ENCODE data around the gene SP7. TPM values are rescaled to one million over a fixed set of nuclear protein-coding genes. Genes with fewer than 3 reads are reported as not detected.
"Not testable (repeated sequence)": the region's sequence is repeated elsewhere in the genome, so short reads cannot be mapped to it uniquely, and the experiment has no call there.

SP7 gene
- total RNA-seq, 1 donor from 2014 or later = not detected

DNA sequence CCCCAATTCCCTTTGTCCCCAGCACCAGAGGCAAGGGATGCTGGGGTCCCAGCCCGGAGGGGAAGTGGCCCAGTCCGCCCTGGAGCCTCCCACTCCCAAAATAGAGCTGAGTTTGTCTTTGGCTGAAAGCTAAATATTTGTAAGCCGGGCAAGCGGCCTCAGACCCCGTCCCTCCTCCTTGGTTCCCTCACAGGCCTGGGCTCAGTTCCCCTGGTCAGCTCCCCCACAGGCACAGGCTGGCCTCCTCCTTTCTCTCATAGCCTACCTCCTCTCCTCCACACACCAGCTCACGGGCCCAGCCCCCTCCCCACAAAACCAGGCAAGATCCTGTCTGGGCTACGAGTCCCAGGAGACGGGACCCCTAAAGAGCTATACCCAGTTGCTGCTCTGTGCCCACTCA lies 1.3 kb downstream of the SP7 start:
- H3K9me3 ChIP-seq = no peaks in the 10 kb centered on the region
- H3K27ac ChIP-seq = no peak overlapping the region
- TF ChIP-seq, protein P1, sequence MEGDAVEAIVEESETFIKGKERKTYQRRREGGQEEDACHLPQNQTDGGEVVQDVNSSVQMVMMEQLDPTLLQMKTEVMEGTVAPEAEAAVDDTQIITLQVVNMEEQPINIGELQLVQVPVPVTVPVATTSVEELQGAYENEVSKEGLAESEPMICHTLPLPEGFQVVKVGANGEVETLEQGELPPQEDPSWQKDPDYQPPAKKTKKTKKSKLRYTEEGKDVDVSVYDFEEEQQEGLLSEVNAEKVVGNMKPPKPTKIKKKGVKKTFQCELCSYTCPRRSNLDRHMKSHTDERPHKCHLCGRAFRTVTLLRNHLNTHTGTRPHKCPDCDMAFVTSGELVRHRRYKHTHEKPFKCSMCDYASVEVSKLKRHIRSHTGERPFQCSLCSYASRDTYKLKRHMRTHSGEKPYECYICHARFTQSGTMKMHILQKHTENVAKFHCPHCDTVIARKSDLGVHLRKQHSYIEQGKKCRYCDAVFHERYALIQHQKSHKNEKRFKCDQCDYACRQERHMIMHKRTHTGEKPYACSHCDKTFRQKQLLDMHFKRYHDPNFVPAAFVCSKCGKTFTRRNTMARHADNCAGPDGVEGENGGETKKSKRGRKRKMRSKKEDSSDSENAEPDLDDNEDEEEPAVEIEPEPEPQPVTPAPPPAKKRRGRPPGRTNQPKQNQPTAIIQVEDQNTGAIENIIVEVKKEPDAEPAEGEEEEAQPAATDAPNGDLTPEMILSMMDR (IDR thresholded peaks at IDR 0.05) = no peak
- H3K4me1 ChIP-seq = no peaks in the 10 kb centered on the region
- H3K36me3 ChIP-seq = no peaks in the 10 kb centered on the region
- ATAC-seq (no peak), DNase-seq (no peak)
- intact Hi-C loops (cut with DNase I) = no loop called here
- H3K27me3 ChIP-seq (ENCODE audit: low read depth) = peaks cover 22% of the 10 kb centered on the region
- no peak overlapping the region for H3K4me3 ChIP-seq

DNA sequence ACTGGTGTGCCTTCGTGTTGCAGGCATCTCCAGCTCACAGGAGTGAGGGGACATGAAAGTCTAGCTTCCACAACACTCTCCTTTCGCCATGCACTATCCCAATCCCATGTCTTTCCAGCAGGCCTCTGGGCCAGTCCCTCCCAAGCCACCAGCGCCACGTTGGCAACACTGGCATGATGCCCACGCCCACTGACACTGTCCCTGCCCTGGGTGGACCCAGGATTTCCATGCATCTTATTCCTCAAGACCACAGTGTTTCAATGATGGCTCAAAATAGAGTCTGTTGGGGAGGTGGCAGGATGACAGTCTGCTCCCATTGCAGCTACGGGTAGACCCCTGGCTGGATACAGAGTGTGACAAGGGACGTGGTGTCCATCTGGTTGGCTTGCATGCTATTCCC lies 2.3 kb downstream of the SP7 start:
- TF ChIP-seq, protein P1 (IDR thresholded peaks at IDR 0.05) = no peak
- H3K36me3 ChIP-seq = no peaks in the 10 kb centered on the region
- intact Hi-C loops (cut with DNase I) = no loop called here
- DNase-seq (no peak), ATAC-seq (no peak)
- H3K9me3 ChIP-seq = no peaks in the 10 kb centered on the region
- no peak overlapping the region for H3K4me3 ChIP-seq
- no peaks in the 10 kb centered on the region for H3K4me1 ChIP-seq
- peaks cover 20% of the 10 kb centered on the region for H3K27me3 ChIP-seq (ENCODE audit: low read depth)
- no peak overlapping the region for H3K27ac ChIP-seq

DNA sequence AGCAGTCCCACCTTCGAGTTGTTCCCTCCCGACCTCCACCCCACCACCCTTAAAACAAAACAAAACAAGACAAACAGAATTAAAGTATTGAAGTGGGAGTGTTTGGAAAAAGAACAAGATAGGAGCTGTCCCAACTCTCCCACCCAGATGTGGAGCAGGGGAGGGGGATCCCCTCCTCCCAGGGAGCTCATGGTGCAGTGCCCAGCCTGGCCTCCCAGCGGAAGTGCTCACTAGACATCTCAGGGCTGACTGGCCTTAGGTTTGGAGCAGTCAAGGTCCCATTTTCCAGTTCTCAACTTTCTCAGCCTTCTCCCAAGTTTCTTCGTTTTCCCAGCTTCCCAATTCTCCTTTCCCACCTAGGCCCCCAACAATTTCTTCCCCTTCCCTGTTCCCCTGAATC lies 2.9 kb downstream of the SP7 start:
- intact Hi-C loops (cut with DNase I) = no loop called here
- peaks cover 17% of the 10 kb centered on the region for H3K27me3 ChIP-seq (ENCODE audit: low read depth)
- TF ChIP-seq, protein P1 (IDR thresholded peaks at IDR 0.05) = no peak
- H3K4me1 ChIP-seq = no peaks in the 10 kb centered on the region
- ATAC-seq (no peak), DNase-seq (no peak)
- H3K27ac ChIP-seq = no peak overlapping the region
- no peaks in the 10 kb centered on the region for H3K36me3 ChIP-seq
- H3K4me3 ChIP-seq = no peak overlapping the region
- H3K9me3 ChIP-seq = no peaks in the 10 kb centered on the region

DNA sequence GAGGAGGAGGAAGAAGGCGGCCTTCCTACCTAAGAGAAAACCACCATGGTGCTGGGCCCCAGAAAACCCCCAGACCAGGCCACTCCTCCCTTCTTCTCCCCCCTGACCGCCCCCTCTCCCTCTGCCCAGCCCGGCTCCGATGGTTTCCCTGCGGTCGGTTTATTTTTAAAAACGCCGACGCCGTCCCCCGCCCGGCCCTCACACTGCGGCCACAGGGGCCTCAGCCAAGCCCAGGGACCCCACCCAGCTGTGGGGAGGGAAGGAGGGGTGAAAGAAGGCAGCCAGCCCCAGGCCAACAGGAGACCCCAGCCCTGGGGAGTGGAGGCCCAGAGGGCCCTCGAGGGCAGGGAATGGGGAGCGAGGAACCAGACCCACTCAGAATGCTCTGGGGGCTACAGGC lies 3.4 kb downstream of the SP7 start:
- DNase-seq (no peak), ATAC-seq (no peak)
- intact Hi-C loops (cut with DNase I) = no loop called here
- Histone ChIP-seq H3K36me3 (no peaks in the 10 kb centered on the region), H3K27ac (no peak overlapping the region), H3K9me3 (no peaks in the 10 kb centered on the region), H3K4me1 (no peaks in the 10 kb centered on the region), H3K4me3 (no peak overlapping the region), H3K27me3 (ENCODE audit: low read depth) (peaks cover 17% of the 10 kb centered on the region)
- TF ChIP-seq, protein P1 (IDR thresholded peaks at IDR 0.05) = no peak

DNA sequence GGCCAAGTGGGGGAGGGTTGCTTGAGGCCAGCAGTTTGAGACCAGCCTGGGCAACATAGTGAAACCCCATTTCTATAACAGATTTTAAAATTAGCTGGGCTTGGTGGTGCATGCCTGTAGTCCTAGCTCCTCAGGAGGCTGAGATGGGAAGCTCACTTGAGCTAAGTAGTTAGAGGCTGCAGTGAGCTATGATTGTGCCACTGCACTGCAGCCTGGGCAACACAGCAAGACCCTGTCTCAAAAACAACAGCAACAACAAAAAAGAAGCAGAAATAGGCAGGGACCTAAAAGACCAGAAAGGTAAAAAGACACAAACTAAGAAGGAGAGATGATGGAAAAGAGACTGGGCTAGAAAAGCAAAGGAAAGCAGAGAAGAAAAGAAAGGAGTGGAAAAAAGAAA lies 3.8 kb downstream of the SP7 start:
- H3K36me3 ChIP-seq; H3K4me1 ChIP-seq; DNase-seq; H3K27ac ChIP-seq; ATAC-seq; H3K4me3 ChIP-seq; H3K9me3 ChIP-seq; intact Hi-C loops (cut with DNase I): not testable (repeated sequence)
- peaks cover 17% of the 10 kb centered on the region for H3K27me3 ChIP-seq (ENCODE audit: low read depth)

DNA sequence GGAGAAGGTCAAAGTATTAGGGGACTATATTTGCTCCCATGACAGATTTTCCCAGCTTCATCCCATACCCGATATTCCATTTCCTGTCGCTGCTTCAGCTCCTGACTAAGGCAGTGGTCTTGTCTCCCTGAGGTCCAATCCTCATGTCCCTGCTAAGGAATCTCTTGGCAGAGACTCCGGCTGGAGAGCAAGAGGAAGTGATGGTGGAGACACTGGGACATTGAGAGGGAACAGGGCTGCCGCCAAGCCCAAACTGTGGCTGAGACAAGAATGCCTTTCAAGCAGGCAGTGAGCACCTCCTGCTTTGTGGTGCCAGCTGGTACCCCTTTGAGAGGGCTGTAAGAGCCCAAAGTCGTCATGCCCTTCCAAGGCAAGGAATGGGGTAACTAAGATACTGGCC lies 5.5 kb downstream of the SP7 start:
- no peak for ATAC-seq
- intact Hi-C loops (cut with DNase I) = no loop called here
- Histone ChIP-seq H3K27ac (no peak overlapping the region), H3K36me3 (no peaks in the 10 kb centered on the region), H3K4me1 (peaks cover 6% of the 10 kb centered on the region), H3K9me3 (no peaks in the 10 kb centered on the region), H3K27me3 (ENCODE audit: low read depth) (peaks cover 7% of the 10 kb centered on the region), H3K4me3 (no peak overlapping the region)
- TF ChIP-seq, protein P1 (IDR thresholded peaks at IDR 0.05) = no peak
- no peak for DNase-seq

All from lower lobe of right lung (tissue), 2 donors.